Testis (tissue), 2 donors: Measurements from ENCODE around the gene KIAA1671.

Experiments
- POLR2A ChIP-seq: fragments of 450-650 bp; IDR thresholded peaks from one replicate; pipeline ENCODE4 v1.6.1; 2017; ENCODE audit warnings: antibody characterized with exemption, mild to moderate bottlenecking, moderate library complexity
- TF ChIP-seq, protein P1 (sequence below), 3 experiments: fragments of 450-650 bp in 2 of 3; fragments of 200-600 bp in 1 of 3; sonication (generic) in 1 of 3; IDR thresholded peaks; one replicate each; pipeline ENCODE4 v1.5.1; 2016 to 2019; ENCODE audit warnings: antibody characterized with exemption in 3 of 3, mild to moderate bottlenecking in 2 of 3, moderate library complexity in 1 of 3

- TF ChIP-seq, protein P1, sequence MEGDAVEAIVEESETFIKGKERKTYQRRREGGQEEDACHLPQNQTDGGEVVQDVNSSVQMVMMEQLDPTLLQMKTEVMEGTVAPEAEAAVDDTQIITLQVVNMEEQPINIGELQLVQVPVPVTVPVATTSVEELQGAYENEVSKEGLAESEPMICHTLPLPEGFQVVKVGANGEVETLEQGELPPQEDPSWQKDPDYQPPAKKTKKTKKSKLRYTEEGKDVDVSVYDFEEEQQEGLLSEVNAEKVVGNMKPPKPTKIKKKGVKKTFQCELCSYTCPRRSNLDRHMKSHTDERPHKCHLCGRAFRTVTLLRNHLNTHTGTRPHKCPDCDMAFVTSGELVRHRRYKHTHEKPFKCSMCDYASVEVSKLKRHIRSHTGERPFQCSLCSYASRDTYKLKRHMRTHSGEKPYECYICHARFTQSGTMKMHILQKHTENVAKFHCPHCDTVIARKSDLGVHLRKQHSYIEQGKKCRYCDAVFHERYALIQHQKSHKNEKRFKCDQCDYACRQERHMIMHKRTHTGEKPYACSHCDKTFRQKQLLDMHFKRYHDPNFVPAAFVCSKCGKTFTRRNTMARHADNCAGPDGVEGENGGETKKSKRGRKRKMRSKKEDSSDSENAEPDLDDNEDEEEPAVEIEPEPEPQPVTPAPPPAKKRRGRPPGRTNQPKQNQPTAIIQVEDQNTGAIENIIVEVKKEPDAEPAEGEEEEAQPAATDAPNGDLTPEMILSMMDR (IDR thresholded peaks at IDR 0.05) = no peak
- no peak for TF ChIP-seq POLR2A
Observed at GRCh38 chr22:25203082-25203481, 250.6 kb downstream of the KIAA1671 start.
